Bone marrow (tissue), 2 donors: ENCODE measurements around the gene NR6A1.

Source experiments
- DNase-seq, 2 donors: peaks; one replicate each; lab custom pipeline; 2025; lab: John Stamatoyannopoulos, UW

NR6A1 gene

GRCh38 chr9:124795881-124796431 lies 24.8 kb upstream of the NR6A1 start:
- no peak for DNase-seq

GRCh38 chr9:124794902-124795491 lies 23.9 kb upstream of the NR6A1 start:
- DNase-seq: no peak

- no peak for DNase-seq
These were observed 22.0 kb upstream of the NR6A1 start for GRCh38 chr9:124793015-124793541.

- no peak for DNase-seq
These were observed 21.3 kb upstream of the NR6A1 start for GRCh38 chr9:124792257-124793014.

GRCh38 chr9:124790801-124791505 lies 19.8 kb upstream of the NR6A1 start:
- no peak for DNase-seq

- DNase-seq: no peak
These were observed 19.2 kb upstream of the NR6A1 start for GRCh38 chr9:124790301-124790700.

- no peak for DNase-seq
These were observed 18.4 kb upstream of the NR6A1 start for GRCh38 chr9:124789531-124789930.

GRCh38 chr9:124788542-124789217 lies 17.6 kb upstream of the NR6A1 start:
- DNase-seq: no peak

GRCh38 chr9:124786881-124787573 lies 15.9 kb upstream of the NR6A1 start:
- DNase-seq: no peak

- peak in 1 of 2 donors; percentile 66 for DNase-seq
These were observed 13.4 kb upstream of the NR6A1 start for GRCh38 chr9:124784509-124784908.

GRCh38 chr9:124783830-124784229 lies 12.7 kb upstream of the NR6A1 start:
- DNase-seq: no peak

GRCh38 chr9:124782661-124783574 lies 11.8 kb upstream of the NR6A1 start:
- DNase-seq: no peak

- no peak for DNase-seq
These were observed 11.0 kb upstream of the NR6A1 start for GRCh38 chr9:124781967-124782660.

- DNase-seq: no peak
These were observed 9.6 kb upstream of the NR6A1 start for GRCh38 chr9:124780757-124781151.

- no peak for DNase-seq
These were observed 9.1 kb upstream of the NR6A1 start for GRCh38 chr9:124780060-124780756.

- no peak for DNase-seq
These were observed 8.4 kb upstream of the NR6A1 start for GRCh38 chr9:124779368-124780059.

GRCh38 chr9:124778575-124779367 lies 7.7 kb upstream of the NR6A1 start:
- no peak for DNase-seq
